Lower lobe of right lung (tissue), 2 donors: ENCODE measurements around the gene SLC1A3. TPM values are rescaled to one million over a fixed set of nuclear protein-coding genes. Genes with fewer than 3 reads are reported as not detected.

Source experiments
- ATAC-seq, 2 donors: fragments of 200-7000 bp; cut with Tn5 transposase; one replicate each; pipeline ENCODE4 v1.9.1; 2020 to 2022; ENCODE audit warnings: mild to moderate bottlenecking in 2 of 2, moderate library complexity in 2 of 2
- DNase-seq: peaks from one replicate; pipeline ENCODE4 v3.0.0-alpha.2; 2020
- H3K27ac ChIP-seq: fragments of 200-600 bp; one replicate; pipeline ENCODE4 v1.8.0; 2022
- H3K27me3 ChIP-seq: fragments of 200-600 bp; one replicate; pipeline ENCODE4 v1.8.0; 2022; ENCODE audit warnings: low read depth
- H3K36me3 ChIP-seq: fragments of 200-600 bp; one replicate; pipeline ENCODE4 v1.8.0; 2022; ENCODE audit warnings: mild to moderate bottlenecking
- H3K4me1 ChIP-seq: fragments of 200-600 bp; one replicate; pipeline ENCODE4 v1.8.0; 2022
- H3K4me3 ChIP-seq: fragments of 200-600 bp; one replicate; pipeline ENCODE4 v1.8.0; 2022; ENCODE audit warnings: mild to moderate bottlenecking
- H3K9me3 ChIP-seq: fragments of 200-600 bp; one replicate; pipeline ENCODE4 v1.8.0; 2022
- CTCF ChIP-seq: fragments of 200-600 bp; IDR thresholded peaks from one replicate; pipeline ENCODE4 v1.8.0; 2022; ENCODE audit warnings: antibody characterized with exemption, mild to moderate bottlenecking
- intact Hi-C: fragments of 100-400 bp; cut with DNase I; formaldehyde crosslinking; loops from one replicate; pipeline ENCODE4 v1.11.0; 2022
- total RNA-seq: library from RNA; stranded (reverse); fragmentation: NEBNext Ultra II Directional; extraction: Animal tissue kit (Norgen Biotek cat#: 25700); gene quantifications from one replicate; pipeline ENCODE4 v1.2.1, GENCODE V29; 2021
- donor health status: DM: no; HTN: yes; CAD: no; lungs with severe emphysema.

SLC1A3 gene
- total RNA-seq, 1 donor from 2014 or later: 52.1 TPM

- ATAC-seq (no peak), DNase-seq (no peak)
- TF ChIP-seq CTCF: no peak
- intact Hi-C loops: no loop called here
- Histone ChIP-seq H3K9me3 (no peaks in the 10 kb centered on the region), H3K36me3 (no peaks in the 10 kb centered on the region), H3K27me3 (no peaks in the 10 kb centered on the region), H3K4me3 (no peak overlapping the region), H3K4me1 (peaks cover 10% of the 10 kb centered on the region), H3K27ac (no peak overlapping the region)
These were observed 129.5 kb downstream of the SLC1A3 start for GRCh38 chr5:36735891-36736290.
